ENCODE data around the gene DPYSL4. TPM values are rescaled to one million over a fixed set of nuclear protein-coding genes. Genes with fewer than 3 reads are reported as not detected.

The DPYSL4 gene
- polyA plus RNA-seq, 3 donors: 0.08 TPM; not detected in 2

GRCh38 chr10:132222726-132223125 lies 36.0 kb downstream of the DPYSL4 start:
- Histone ChIP-seq H2AFZ (ENCODE audit: insufficient read depth, low read depth, low read length, poor library complexity, severe bottlenecking) (no peak overlapping the region), H3K27ac (ENCODE audit: low read depth in 1 of 2, low read length in 2 of 2) (no peak overlapping the region), H3K4me2 (replicated peaks; ENCODE audit: extremely low read depth, low read length, poor library complexity, severe bottlenecking) (no peak overlapping the region), H3K79me2 (ENCODE audit: insufficient read depth, low read length) (no peaks in the 10 kb centered on the region), H3K4me1 (ENCODE audit: control insufficient read depth in 1 of 2, insufficient read depth in 2 of 2, low read length in 2 of 2) (peaks cover 38 to 45% of the 10 kb centered on the region in 2 donors), H3K9me3 (replicated peaks in 1 of 2; ENCODE audit: control insufficient read depth in 1 of 2, insufficient read depth in 1 of 2, low read length in 2 of 2) (peaks cover 2 to 8% of the 10 kb centered on the region in 2 donors), H3K36me3 (replicated peaks in 1 of 2; ENCODE audit: control insufficient read depth in 1 of 2, insufficient read depth in 2 of 2, low read length in 2 of 2) (peaks cover 6 to 20% of the 10 kb centered on the region in 2 donors), H3K27me3 (ENCODE audit: control insufficient read depth in 2 of 2, insufficient read depth in 2 of 2, low read length in 2 of 2) (no peaks in the 10 kb centered on the region), H3K9ac (ENCODE audit: insufficient read depth, low read length, poor library complexity, severe bottlenecking) (no peak overlapping the region), H3K4me3 (replicated peaks in 1 of 3; ENCODE audit: low read depth in 2 of 3, low read length in 3 of 3) (no peak overlapping the region), H4K20me1 (ENCODE audit: insufficient read depth, low read length) (no peaks in the 10 kb centered on the region)
- Mint-ChIP-seq H3K9me3 (peaks cover 3 to 9% (median 6%) of the 10 kb centered on the region in 7 donors), H3K27ac (no peak overlapping the region), H3K36me3 (peaks cover 29 to 44% of the 10 kb centered on the region in 2 donors), H3K4me1 (peaks cover 39% of the 10 kb centered on the region), H3K4me3 (no peak overlapping the region), H3K27me3 (ENCODE audit: low read depth in 3 of 3) (peaks cover 1 to 3% (median 2%) of the 10 kb centered on the region in 3 donors)
- no peak for TF ChIP-seq CTCF (IDR thresholded peaks at IDR 0.05)
- DNase-seq: no peak
- intact Hi-C loops (cut with micrococcal nuclease): loop anchor here (1.0 to 10.0 kb wide), 5 partner anchors 82 to 412 kb away; partner anchors contain the start of gene STK32C (in 1 of the 2)
- 87% methylated on average over 21 of the region's 21 CpGs for WGBS (ENCODE audit: insufficient coverage)

GRCh38 chr10:132223156-132223590 lies 36.4 kb downstream of the DPYSL4 start:
- Histone ChIP-seq H3K27me3 (ENCODE audit: control insufficient read depth in 2 of 2, insufficient read depth in 2 of 2, low read length in 2 of 2) (no peaks in the 10 kb centered on the region), H3K9ac (ENCODE audit: insufficient read depth, low read length, poor library complexity, severe bottlenecking) (no peak overlapping the region), H4K20me1 (ENCODE audit: insufficient read depth, low read length) (no peaks in the 10 kb centered on the region), H3K36me3 (replicated peaks in 1 of 2; ENCODE audit: control insufficient read depth in 1 of 2, insufficient read depth in 2 of 2, low read length in 2 of 2) (peaks cover 6 to 17% of the 10 kb centered on the region in 2 donors), H3K4me2 (replicated peaks; ENCODE audit: extremely low read depth, low read length, poor library complexity, severe bottlenecking) (no peak overlapping the region), H3K4me3 (replicated peaks in 1 of 3; ENCODE audit: low read depth in 2 of 3, low read length in 3 of 3) (no peak overlapping the region), H3K4me1 (ENCODE audit: control insufficient read depth in 1 of 2, insufficient read depth in 2 of 2, low read length in 2 of 2) (peaks cover 38 to 45% of the 10 kb centered on the region in 2 donors), H3K9me3 (replicated peaks in 1 of 2; ENCODE audit: control insufficient read depth in 1 of 2, insufficient read depth in 1 of 2, low read length in 2 of 2) (peaks cover 0 to 3% of the 10 kb centered on the region in 2 donors), H2AFZ (ENCODE audit: insufficient read depth, low read depth, low read length, poor library complexity, severe bottlenecking) (no peak overlapping the region), H3K79me2 (ENCODE audit: insufficient read depth, low read length) (no peaks in the 10 kb centered on the region), H3K27ac (ENCODE audit: low read depth in 1 of 2, low read length in 2 of 2) (no peak overlapping the region)
- intact Hi-C loops (cut with micrococcal nuclease): loop anchor here (1.0 to 10.0 kb wide), 5 partner anchors 82 to 412 kb away; partner anchors contain the start of gene STK32C (in 1 of the 2)
- DNase-seq: peak; percentile 74 to 84 (median 80)
- Mint-ChIP-seq H3K9me3 (peaks cover 2 to 5% (median 3%) of the 10 kb centered on the region in 7 donors), H3K36me3 (peaks cover 27 to 43% of the 10 kb centered on the region in 2 donors), H3K27me3 (ENCODE audit: low read depth in 3 of 3) (peaks cover 1 to 3% (median 2%) of the 10 kb centered on the region in 3 donors), H3K4me1 (peaks cover 40% of the 10 kb centered on the region), H3K4me3 (no peak overlapping the region), H3K27ac (no peak overlapping the region)
- peak; percentile 91 for TF ChIP-seq CTCF (IDR thresholded peaks at IDR 0.05)
- WGBS (ENCODE audit: insufficient coverage): 44% methylated on average over 15 of the region's 16 CpGs
